Esophagus (tissue), 2 donors: ENCODE data around the gene OR51M1. TPM values are rescaled to one million over a fixed set of nuclear protein-coding genes. Genes with fewer than 3 reads are reported as not detected.

ENCODE experiments used
- H3K27ac ChIP-seq, 2 donors: one replicate each; pipeline ENCODE4 v1.5.1; 2013; ENCODE audit warnings: low read depth in 2 of 2, mild to moderate bottlenecking in 2 of 2, inconsistent platforms in 1 of 2, low read length in 1 of 2, moderate library complexity in 1 of 2
- H3K27me3 ChIP-seq, 2 donors: one replicate each; pipeline ENCODE4 v1.6.1; 2013; ENCODE audit warnings: low read length in 2 of 2, control low read depth in 1 of 2, mild to moderate bottlenecking in 1 of 2; ENCODE audit not compliant: insufficient read depth in 2 of 2, control insufficient read depth in 1 of 2
- H3K36me3 ChIP-seq, 2 donors: one replicate each; pipeline ENCODE4 v1.6.1; 2013; ENCODE audit warnings: low read length in 1 of 2; ENCODE audit not compliant: control insufficient read depth in 2 of 2, insufficient read depth in 2 of 2
- H3K4me1 ChIP-seq, 2 donors: one replicate each; pipeline ENCODE4 v1.6.1; 2013; ENCODE audit warnings: low read length in 1 of 2; ENCODE audit not compliant: control insufficient read depth in 2 of 2, insufficient read depth in 2 of 2
- H3K4me3 ChIP-seq, 2 donors: one replicate each; pipeline ENCODE4 v1.5.1; 2013; ENCODE audit warnings: low read length in 2 of 2, mild to moderate bottlenecking in 2 of 2, low read depth in 1 of 2, moderate library complexity in 1 of 2
- H3K9me3 ChIP-seq, 2 donors: one replicate each; pipeline ENCODE4 v1.6.1; 2013; ENCODE audit warnings: mild to moderate bottlenecking in 2 of 2, low read depth in 1 of 2, low read length in 1 of 2, moderate library complexity in 1 of 2; ENCODE audit not compliant: control insufficient read depth in 2 of 2, insufficient read depth in 1 of 2
- WGBS, 2 donors: extraction: QIAGEN DNeasy Blood & Tissue Kit; methylation state at CpG; one replicate each; pipeline ENCODE4 v1.1.7; 2013; 5-methylcytosine and 5-hydroxymethylcytosine counted together
- polyA plus RNA-seq, 2 donors: library from polyadenylated mRNA; stranded (reverse); fragments of 200-250 nt; gene quantifications; one replicate each; pipeline ENCODE4 v1.2.3, GENCODE V29; 2013
- donor health status: healthy with polysubstance abuse.
- donor health status: Bipolar disorder and iron deficiency.

OR51M1 gene
- polyA plus RNA-seq, 2 donors = not detected

- Histone ChIP-seq H3K4me3 (no peak overlapping the region), H3K27me3 (no peaks in the 10 kb centered on the region), H3K9me3 (no peaks in the 10 kb centered on the region), H3K36me3 (no peaks in the 10 kb centered on the region), H3K27ac (no peak overlapping the region), H3K4me1 (no peaks in the 10 kb centered on the region)
- WGBS, 2 donors = 75 to 84% methylated on average over 4 of the region's 4 CpGs
Measured at GRCh38 chr11:5380740-5381342, 2.8 kb upstream of the OR51M1 start.

DNA sequence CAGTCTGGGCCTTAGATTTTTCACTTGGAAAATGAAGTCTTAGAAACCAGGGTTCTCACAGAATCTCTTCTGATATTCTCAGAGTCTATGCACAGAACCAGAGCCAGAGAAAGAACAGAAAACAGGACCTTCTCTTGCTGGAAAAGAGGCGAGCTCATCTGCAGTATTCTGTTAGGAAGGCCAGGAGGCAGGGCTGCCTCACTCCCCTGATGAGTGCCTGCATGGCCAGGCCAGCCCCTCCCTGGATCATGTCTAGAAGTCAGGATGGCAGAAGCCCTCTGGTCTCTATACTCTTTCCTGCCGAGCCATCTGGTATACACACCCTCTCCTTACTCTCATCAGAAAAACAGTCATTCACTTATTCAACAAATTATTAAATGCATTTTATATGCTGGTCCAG lies 723 bp downstream of the OR51M1 start:
- H3K36me3 ChIP-seq = no peaks in the 10 kb centered on the region
- no peaks in the 10 kb centered on the region for H3K4me1 ChIP-seq
- H3K27me3 ChIP-seq = no peaks in the 10 kb centered on the region
- H3K9me3 ChIP-seq = no peaks in the 10 kb centered on the region
- H3K4me3 ChIP-seq = no peak overlapping the region
- no peak overlapping the region for H3K27ac ChIP-seq
- WGBS, 2 donors = 63 to 67% methylated on average over 2 of the region's 2 CpGs

DNA sequence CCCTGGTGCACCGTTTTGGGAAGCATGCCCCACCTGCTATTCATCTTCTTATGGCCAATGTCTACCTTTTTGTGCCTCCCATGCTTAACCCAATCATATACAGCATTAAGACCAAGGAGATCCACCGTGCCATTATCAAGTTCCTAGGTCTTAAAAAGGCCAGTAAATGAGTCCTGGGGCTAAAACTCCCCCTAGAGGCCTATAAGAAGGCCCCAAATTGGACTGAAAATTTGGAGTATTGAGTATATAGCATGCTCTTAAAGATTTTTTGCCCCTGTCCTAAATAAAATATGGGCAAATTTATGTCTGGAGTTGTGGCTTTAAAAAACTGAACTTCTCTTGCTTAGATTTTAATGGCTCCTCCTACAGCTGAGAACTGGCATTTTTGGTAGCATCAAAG lies 6.6 kb downstream of the OR51M1 start:
- WGBS, 2 donors = 70 to 77% methylated on average over 2 of the region's 2 CpGs

DNA sequence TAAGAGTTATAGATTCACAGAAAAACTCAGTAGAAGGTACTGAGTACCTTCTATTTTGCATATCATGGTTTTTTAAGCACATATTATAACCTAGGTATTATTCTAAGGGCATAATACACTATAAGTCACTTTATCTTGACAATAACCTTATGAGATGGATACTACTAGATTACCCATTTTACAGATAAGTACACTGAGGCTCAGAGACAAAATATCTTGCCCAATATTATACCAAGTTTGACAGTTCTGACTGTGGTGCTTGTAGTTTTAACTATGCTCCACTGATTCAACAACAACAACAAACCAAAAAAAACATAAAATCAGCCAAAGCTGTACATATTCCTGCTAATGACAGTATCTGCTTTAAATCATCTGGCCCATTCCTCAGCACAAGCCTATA lies 10.5 kb downstream of the OR51M1 start:
- Histone ChIP-seq H3K9me3 (peaks cover 0 to 6% of the 10 kb centered on the region in 2 donors), H3K4me3 (no peak overlapping the region), H3K27me3 (no peaks in the 10 kb centered on the region), H3K27ac (no peak overlapping the region), H3K4me1 (no peaks in the 10 kb centered on the region), H3K36me3 (no peaks in the 10 kb centered on the region)

More for the DNA sequence above, 6.6 kb downstream of the OR51M1 start:
- Histone ChIP-seq H3K9me3 (peaks cover 0 to 6% of the 10 kb centered on the region in 2 donors), H3K27ac (no peak overlapping the region), H3K27me3 (no peaks in the 10 kb centered on the region), H3K4me1 (no peaks in the 10 kb centered on the region), H3K4me3 (no peak overlapping the region), H3K36me3 (no peaks in the 10 kb centered on the region)

GRCh38 chr11:5398936-5399335 lies 15.3 kb downstream of the OR51M1 start:
- Histone ChIP-seq H3K27ac (no peak overlapping the region), H3K27me3 (no peaks in the 10 kb centered on the region), H3K9me3 (peaks cover 0 to 3% of the 10 kb centered on the region in 2 donors), H3K4me3 (no peak overlapping the region), H3K4me1 (no peaks in the 10 kb centered on the region), H3K36me3 (no peaks in the 10 kb centered on the region)

DNA sequence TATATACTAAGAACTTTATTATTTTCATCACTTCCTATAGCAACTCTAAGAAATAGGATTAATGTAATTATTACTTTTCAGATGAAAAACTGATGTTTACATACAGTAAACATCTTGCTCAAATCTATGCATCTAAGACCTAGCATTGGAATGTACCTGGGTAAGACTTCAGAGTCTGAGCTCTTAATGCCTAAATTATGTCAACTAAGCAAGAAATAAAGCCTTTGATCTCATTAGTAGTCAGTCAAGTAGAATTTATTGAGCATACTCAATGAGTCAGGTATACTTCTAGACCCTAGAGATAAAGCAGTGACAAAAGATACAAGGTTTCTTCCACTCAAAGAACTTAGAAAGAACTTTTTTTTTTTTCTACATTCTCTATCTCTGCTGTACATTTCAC lies 21.6 kb downstream of the OR51M1 start:
- Histone ChIP-seq H3K4me1 (no peaks in the 10 kb centered on the region), H3K36me3 (no peaks in the 10 kb centered on the region), H3K27ac (no peak overlapping the region), H3K27me3 (no peaks in the 10 kb centered on the region), H3K4me3 (no peak overlapping the region), H3K9me3 (peaks cover 0 to 3% of the 10 kb centered on the region in 2 donors)

DNA sequence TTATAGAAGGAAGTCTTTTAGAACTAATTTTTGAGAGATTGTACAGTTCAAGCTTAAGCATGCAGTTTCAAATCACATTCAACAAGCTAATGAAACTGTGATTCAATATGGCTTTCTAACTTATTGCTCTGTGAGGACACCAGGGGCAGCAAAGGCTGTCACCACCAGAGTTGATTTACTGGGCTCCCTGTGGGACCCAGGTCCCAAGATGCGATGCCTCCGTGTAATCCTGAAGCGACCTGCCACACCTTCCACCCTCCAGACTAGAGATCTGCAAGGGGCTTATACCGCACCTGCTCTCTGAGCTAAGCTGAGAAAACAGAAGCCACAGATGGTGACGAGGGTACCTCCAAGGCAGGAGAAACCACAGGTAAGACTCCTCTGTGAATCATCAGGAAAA lies 37.4 kb downstream of the OR51M1 start:
- Histone ChIP-seq H3K4me1 (no peaks in the 10 kb centered on the region), H3K27me3 (no peaks in the 10 kb centered on the region), H3K27ac (no peak overlapping the region), H3K9me3 (peaks cover 0 to 5% of the 10 kb centered on the region in 2 donors), H3K36me3 (peaks cover 0 to 2% of the 10 kb centered on the region in 2 donors), H3K4me3 (no peak overlapping the region)
- 59 to 62% methylated on average over 5 of the region's 5 CpGs for WGBS, 2 donors

DNA sequence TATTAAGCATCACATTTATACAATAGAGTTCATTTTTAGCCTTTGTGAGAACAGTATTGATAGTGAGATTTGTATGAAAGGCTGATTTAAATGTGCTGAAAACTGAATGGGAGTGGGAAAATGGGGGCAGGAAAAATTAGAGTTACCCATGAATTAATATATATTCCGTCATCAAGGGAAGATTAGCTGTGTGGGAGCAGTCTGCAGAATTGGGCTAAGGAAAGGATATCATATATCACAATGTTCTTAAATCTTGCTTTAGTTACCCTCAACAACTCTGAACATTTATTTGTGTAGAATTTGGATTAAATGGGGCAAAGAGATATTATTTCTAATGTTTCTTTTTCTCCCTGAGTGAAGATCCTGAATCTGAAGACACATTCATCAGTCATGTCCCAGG lies 38.2 kb downstream of the OR51M1 start, which contains the start of gene OR51Q1:
Gene OR51Q1, plus strand, starts transcription at position 301 of the 400 bp plus-strand sequence. Its CDS starts 90 bp downstream, at position 391.
- H3K27me3 ChIP-seq = no peaks in the 10 kb centered on the region
- no peaks in the 10 kb centered on the region for H3K4me1 ChIP-seq
- no peak within 1 kb of the TSS for H3K4me3 ChIP-seq
- WGBS, 2 donors = 88 to 93% methylated on average over 1 of the region's 1 CpG
- H3K36me3 ChIP-seq = peaks cover 0 to 2% of the 10 kb centered on the region in 2 donors
- H3K9me3 ChIP-seq = peaks cover 0 to 5% of the 10 kb centered on the region in 2 donors
- no peak within 1 kb of the TSS for H3K27ac ChIP-seq

- Histone ChIP-seq H3K9me3 (peaks cover 0 to 5% of the 10 kb centered on the region in 2 donors), H3K4me3 (no peak overlapping the region), H3K4me1 (no peaks in the 10 kb centered on the region), H3K27me3 (no peaks in the 10 kb centered on the region), H3K27ac (no peak overlapping the region), H3K36me3 (peaks cover 0 to 2% of the 10 kb centered on the region in 2 donors)
- WGBS, 2 donors = 33 to 42% methylated on average over 3 of the region's 3 CpGs
Measured at GRCh38 chr11:5423131-5423530, 39.5 kb downstream of the OR51M1 start.

DNA sequence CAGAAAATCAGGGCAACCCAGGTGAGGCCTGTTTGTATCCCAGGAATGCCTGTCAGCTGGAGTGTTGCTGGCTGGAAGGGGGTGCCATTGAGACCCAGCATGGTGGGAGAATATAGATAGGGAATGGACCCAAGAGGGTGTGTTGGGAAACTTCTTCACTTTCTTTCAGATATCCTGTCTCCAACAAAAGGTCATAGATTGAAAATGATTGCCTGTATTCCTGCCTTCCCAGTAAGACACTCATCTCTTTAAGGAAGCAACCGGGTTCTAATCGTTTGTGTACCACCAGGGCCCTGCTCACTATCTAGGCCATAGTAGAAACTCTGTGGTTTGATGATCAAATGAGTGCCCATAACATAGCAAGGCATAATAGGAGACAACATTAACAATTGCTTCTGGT lies 57.8 kb downstream of the OR51M1 start, which contains the start of gene OR51I1:
Gene OR51I1, minus strand, starts transcription at position 101 of the 400 bp plus-strand sequence. Its CDS starts 0 bp downstream, at position 101.
- 30 to 39% methylated on average over 2 of the region's 2 CpGs for WGBS, 2 donors
- H3K9me3 ChIP-seq = no peaks in the 10 kb centered on the region
- no peaks in the 10 kb centered on the region for H3K36me3 ChIP-seq
- no peaks in the 10 kb centered on the region for H3K4me1 ChIP-seq
- H3K27ac ChIP-seq = no peak within 1 kb of the TSS
- no peak within 1 kb of the TSS for H3K4me3 ChIP-seq
- no peaks in the 10 kb centered on the region for H3K27me3 ChIP-seq
